Ovary (tissue), 1 donor: ENCODE measurements around the gene TNFRSF19.

Experiments used
- EP300 ChIP-seq: sonication (generic); formaldehyde crosslinking; IDR thresholded peaks from one replicate; pipeline ENCODE4 v1.6.1; 2017; ENCODE audit warnings: antibody characterized with exemption
- POLR2A ChIP-seq: fragments of 450-650 bp; IDR thresholded peaks from one replicate; pipeline ENCODE4 v1.6.1; 2017; ENCODE audit warnings: antibody characterized with exemption, mild to moderate bottlenecking, moderate library complexity

GRCh38 chr13:23658929-23659541, 88.8 kb downstream of the TNFRSF19 start:
- TF ChIP-seq EP300 (no peak), POLR2A (peak; percentile 14)
